Measurements from ENCODE around the gene CDKAL1. TPM values are rescaled to one million over a fixed set of nuclear protein-coding genes. Genes with fewer than 3 reads are reported as not detected.

The CDKAL1 gene
- total RNA-seq, 1 donor from 2014 or later: 13.4 TPM

DNA sequence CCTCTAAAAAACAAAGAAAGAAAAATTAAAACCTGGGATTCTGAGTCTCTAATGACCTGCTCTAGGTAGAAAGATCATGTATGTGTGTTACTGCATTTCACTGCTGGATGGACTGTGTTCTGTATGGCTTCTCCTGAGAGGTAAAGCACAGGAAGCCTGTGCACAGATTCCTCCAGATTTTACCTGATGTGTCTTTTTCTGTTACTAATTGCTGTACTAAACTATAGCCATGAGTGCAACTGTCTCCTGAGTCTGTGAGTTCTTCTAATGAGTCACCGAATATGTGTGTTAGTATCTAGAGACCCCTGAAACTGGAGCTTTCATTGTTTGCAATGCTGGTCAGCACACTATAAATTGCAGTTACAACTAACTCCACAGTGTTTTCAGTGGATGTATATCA, 270.8 kb downstream of the CDKAL1 start:
- no peaks in the 10 kb centered on the region for H3K27me3 ChIP-seq (ENCODE audit: control insufficient read depth, insufficient read depth, low read length)
- no peak overlapping the region for H3K4me3 ChIP-seq (ENCODE audit: low read depth, low read length)
- H3K36me3 ChIP-seq (ENCODE audit: control insufficient read depth, insufficient read depth, low read length): no peaks in the 10 kb centered on the region
- DNase-seq (ENCODE audit: low read depth) (no peak), FAIRE-seq (no peak)
- TF ChIP-seq, protein P1, sequence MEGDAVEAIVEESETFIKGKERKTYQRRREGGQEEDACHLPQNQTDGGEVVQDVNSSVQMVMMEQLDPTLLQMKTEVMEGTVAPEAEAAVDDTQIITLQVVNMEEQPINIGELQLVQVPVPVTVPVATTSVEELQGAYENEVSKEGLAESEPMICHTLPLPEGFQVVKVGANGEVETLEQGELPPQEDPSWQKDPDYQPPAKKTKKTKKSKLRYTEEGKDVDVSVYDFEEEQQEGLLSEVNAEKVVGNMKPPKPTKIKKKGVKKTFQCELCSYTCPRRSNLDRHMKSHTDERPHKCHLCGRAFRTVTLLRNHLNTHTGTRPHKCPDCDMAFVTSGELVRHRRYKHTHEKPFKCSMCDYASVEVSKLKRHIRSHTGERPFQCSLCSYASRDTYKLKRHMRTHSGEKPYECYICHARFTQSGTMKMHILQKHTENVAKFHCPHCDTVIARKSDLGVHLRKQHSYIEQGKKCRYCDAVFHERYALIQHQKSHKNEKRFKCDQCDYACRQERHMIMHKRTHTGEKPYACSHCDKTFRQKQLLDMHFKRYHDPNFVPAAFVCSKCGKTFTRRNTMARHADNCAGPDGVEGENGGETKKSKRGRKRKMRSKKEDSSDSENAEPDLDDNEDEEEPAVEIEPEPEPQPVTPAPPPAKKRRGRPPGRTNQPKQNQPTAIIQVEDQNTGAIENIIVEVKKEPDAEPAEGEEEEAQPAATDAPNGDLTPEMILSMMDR (IDR thresholded peaks at IDR 0.05; ENCODE audit: insufficient read depth, low read length, severe bottlenecking): no peak

DNA sequence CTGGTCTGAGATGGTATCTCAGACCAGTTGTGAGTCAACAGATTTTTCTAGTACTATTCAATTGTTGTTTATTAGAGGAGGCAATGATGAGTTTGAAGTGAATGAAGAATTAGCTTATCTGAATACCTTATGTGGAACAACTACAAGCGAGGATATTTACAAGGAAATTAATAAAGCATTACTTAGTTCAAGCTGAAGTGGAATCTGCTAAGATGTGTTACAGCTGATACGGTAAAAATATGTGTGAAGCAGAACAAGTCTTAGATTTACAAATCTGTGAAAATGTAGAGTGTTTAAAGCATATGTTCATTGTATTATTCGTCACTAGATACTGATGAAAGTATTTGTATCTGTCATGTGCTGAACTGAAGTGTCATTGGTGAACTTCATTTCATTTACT, 272.4 kb downstream of the CDKAL1 start:
- TF ChIP-seq, protein P1 (IDR thresholded peaks at IDR 0.05; ENCODE audit: insufficient read depth, low read length, severe bottlenecking): no peak
- Histone ChIP-seq H3K36me3 (ENCODE audit: control insufficient read depth, insufficient read depth, low read length) (no peaks in the 10 kb centered on the region), H3K27me3 (ENCODE audit: control insufficient read depth, insufficient read depth, low read length) (no peaks in the 10 kb centered on the region), H3K4me3 (ENCODE audit: low read depth, low read length) (no peak overlapping the region)
- DNase-seq (ENCODE audit: low read depth): no peak
- no peak for FAIRE-seq

DNA sequence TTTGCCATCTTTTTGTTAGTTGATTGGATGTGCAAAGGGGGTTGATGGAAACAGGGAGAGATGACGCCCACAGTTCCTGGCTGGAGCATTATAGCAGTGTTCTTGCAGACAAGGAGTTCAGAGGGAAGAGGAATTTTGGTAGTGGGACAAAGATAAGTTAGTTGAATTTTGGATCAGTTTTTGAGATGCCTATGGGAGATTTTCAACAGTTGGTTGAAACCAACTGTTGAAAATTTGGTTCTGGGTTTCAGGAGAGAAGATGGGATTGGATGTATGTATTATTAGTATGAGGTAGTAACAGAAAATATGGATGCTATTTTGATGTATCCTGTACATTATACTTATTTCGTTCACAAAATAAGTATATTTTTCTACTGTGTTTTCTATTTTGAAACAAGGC, 274.2 kb downstream of the CDKAL1 start:
- Histone ChIP-seq H3K27me3 (ENCODE audit: control insufficient read depth, insufficient read depth, low read length) (no peaks in the 10 kb centered on the region), H3K4me3 (ENCODE audit: low read depth, low read length) (no peak overlapping the region), H3K36me3 (ENCODE audit: control insufficient read depth, insufficient read depth, low read length) (no peaks in the 10 kb centered on the region)
- FAIRE-seq (no peak), DNase-seq (ENCODE audit: low read depth) (no peak)
- TF ChIP-seq, protein P1 (IDR thresholded peaks at IDR 0.05; ENCODE audit: insufficient read depth, low read length, severe bottlenecking): no peak

DNA sequence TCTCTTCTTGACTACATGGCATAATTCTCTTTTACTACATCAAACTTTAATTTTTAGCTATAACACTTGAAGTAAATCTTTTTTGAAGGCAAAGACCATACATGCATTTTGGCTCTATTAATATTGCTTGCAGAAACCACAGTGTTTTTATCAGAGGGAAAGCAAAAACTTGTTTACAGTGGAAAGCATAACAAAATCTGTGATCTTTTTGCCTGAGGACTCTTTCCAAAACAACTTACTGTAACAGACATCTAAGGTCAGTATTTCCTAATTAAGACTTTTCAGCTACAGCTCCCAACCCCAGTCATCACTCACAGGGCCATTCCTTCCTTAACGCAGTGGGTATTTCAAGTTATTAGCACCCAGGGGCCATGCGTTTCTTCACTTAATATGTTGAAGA, 274.7 kb downstream of the CDKAL1 start:
- Histone ChIP-seq H3K4me3 (ENCODE audit: low read depth, low read length) (no peak overlapping the region), H3K27me3 (ENCODE audit: control insufficient read depth, insufficient read depth, low read length) (no peaks in the 10 kb centered on the region), H3K36me3 (ENCODE audit: control insufficient read depth, insufficient read depth, low read length) (no peaks in the 10 kb centered on the region)
- DNase-seq (ENCODE audit: low read depth) (no peak), FAIRE-seq (no peak)
- TF ChIP-seq, protein P1 (IDR thresholded peaks at IDR 0.05; ENCODE audit: insufficient read depth, low read length, severe bottlenecking): no peak

DNA sequence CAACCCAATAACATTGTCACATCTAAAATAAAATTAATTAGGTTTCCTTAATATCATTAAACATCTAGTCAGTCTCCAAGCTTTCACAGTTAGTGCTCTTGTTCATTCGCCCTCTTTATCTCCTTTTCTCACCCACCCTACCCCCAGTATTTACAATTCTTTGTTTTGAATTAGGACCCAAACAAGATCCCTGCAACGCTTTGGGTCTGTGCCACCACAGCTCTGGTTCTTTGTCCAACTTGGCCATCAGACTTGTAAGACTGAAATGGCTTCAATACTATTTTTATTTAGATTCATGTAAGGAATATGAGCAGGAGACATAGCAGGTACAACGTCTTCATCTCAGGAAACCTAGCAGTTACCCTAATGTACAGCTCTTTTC, 276.5 kb downstream of the CDKAL1 start:
- H3K36me3 ChIP-seq (ENCODE audit: control insufficient read depth, insufficient read depth, low read length): no peaks in the 10 kb centered on the region
- TF ChIP-seq, protein P1 (IDR thresholded peaks at IDR 0.05; ENCODE audit: insufficient read depth, low read length, severe bottlenecking): no peak
- DNase-seq (ENCODE audit: low read depth) (no peak), FAIRE-seq (no peak)
- H3K27me3 ChIP-seq (ENCODE audit: control insufficient read depth, insufficient read depth, low read length): no peaks in the 10 kb centered on the region
- H3K4me3 ChIP-seq (ENCODE audit: low read depth, low read length): no peak overlapping the region

DNA sequence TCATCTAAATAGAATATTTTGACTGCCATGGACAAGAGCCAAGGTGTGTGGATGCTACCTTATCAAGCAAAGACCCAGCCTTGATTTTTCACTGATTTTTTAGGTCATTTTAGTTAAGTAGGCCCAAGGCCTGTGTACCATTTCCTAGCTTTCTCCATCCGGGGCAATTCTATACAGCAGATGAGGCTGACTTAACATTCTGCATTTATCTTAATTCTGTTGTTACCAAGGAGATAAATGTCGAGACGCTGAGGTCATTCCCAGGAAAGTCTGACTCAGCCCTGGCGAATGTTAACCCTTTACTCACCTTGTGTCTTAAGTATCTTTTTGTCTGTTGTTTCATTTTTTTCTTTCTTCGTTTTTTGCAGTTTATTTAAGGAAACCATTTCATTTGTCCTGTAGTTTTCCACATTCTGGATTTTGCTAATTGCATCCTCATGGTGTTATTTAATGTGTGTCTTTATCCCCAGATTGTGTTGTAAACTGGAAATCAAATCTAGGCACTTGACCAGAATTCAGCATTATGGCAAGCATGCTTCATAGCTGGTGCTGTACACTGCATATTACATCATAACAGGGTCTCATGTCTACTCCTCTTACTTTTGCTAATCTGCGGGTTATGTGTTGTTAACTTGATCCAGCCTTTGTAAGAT, 277.0 kb downstream of the CDKAL1 start:
- no peak overlapping the region for H3K4me3 ChIP-seq (ENCODE audit: low read depth, low read length)
- no peaks in the 10 kb centered on the region for H3K27me3 ChIP-seq (ENCODE audit: control insufficient read depth, insufficient read depth, low read length)
- no peaks in the 10 kb centered on the region for H3K36me3 ChIP-seq (ENCODE audit: control insufficient read depth, insufficient read depth, low read length)
- FAIRE-seq: no peak
- TF ChIP-seq, protein P1 (IDR thresholded peaks at IDR 0.05; ENCODE audit: insufficient read depth, low read length, severe bottlenecking): no peak
- peak; percentile 97 for DNase-seq (ENCODE audit: low read depth)
